Astrocyte (in vitro differentiated cells and primary cell): ENCODE data around the gene KCNG2. TPM values are rescaled to one million over a fixed set of nuclear protein-coding genes. Genes with fewer than 3 reads are reported as not detected.

ENCODE experiments used
- DNase-seq: peaks from one replicate; pipeline ENCODE4 v3.0.0-alpha.2; 2010; ENCODE audit warnings: low read depth
- FAIRE-seq: peaks from 2 replicates; lab custom pipeline; 2011; peaks lifted over from hg19 to GRCh38; lab: Jason Lieb, UNC
- H2AFZ ChIP-seq: 2 replicates; pipeline ENCODE4 v1.6.0; 2012; ENCODE audit warnings: low read depth, low read length, inconsistent platforms
- H3K27ac ChIP-seq: 2 replicates; pipeline ENCODE4 v1.5.1; 2011; ENCODE audit warnings: low read depth, low read length, inconsistent platforms
- H3K27me3 ChIP-seq: 2 replicates; pipeline ENCODE4 v1.6.0; 2011; ENCODE audit warnings: low read length, inconsistent platforms; ENCODE audit not compliant: insufficient read depth
- H3K36me3 ChIP-seq: 2 replicates; pipeline ENCODE4 v1.5.1; 2011; ENCODE audit warnings: low read length, inconsistent platforms; ENCODE audit not compliant: insufficient read depth
- H3K4me1 ChIP-seq: 2 replicates; pipeline ENCODE4 v1.5.1; 2011; ENCODE audit warnings: low read length, inconsistent platforms; ENCODE audit not compliant: insufficient read depth
- H3K4me2 ChIP-seq: 2 replicates; pipeline ENCODE4 v1.6.0; 2012; ENCODE audit warnings: low read length, inconsistent platforms
- H3K4me3 ChIP-seq: 2 replicates; pipeline ENCODE4 v1.5.1; 2011; ENCODE audit warnings: low read depth, mild to moderate bottlenecking, low read length, inconsistent platforms; ENCODE audit not compliant: insufficient read depth
- H3K79me2 ChIP-seq: 2 replicates; pipeline ENCODE4 v1.6.0; 2012; ENCODE audit warnings: mild to moderate bottlenecking, low read length, inconsistent platforms; ENCODE audit not compliant: insufficient read depth
- H3K9ac ChIP-seq: 2 replicates; pipeline ENCODE4 v1.6.0; 2012; ENCODE audit warnings: mild to moderate bottlenecking, low read length, inconsistent platforms
- H3K9me3 ChIP-seq: 2 replicates; pipeline ENCODE4 v1.5.1; 2012; ENCODE audit warnings: low read depth, mild to moderate bottlenecking, low read length, inconsistent platforms; ENCODE audit not compliant: insufficient read depth
- H4K20me1 ChIP-seq: 2 replicates; pipeline ENCODE4 v1.6.0; 2012; ENCODE audit warnings: low read length, inconsistent platforms; ENCODE audit not compliant: insufficient read depth
- H3K27ac Mint-ChIP-seq: one replicate; pipeline ENCODE4 v1.8.0; 2021; ENCODE audit warnings: mild to moderate bottlenecking, mixed read lengths; ENCODE audit not compliant: unreplicated experiment
- H3K27me3 Mint-ChIP-seq: one replicate; pipeline ENCODE4 v1.8.0; 2021; ENCODE audit warnings: low read depth, mixed read lengths; ENCODE audit not compliant: unreplicated experiment
- H3K36me3 Mint-ChIP-seq: one replicate; pipeline ENCODE4 v1.8.0; 2021; ENCODE audit warnings: low read depth, mixed read lengths; ENCODE audit not compliant: unreplicated experiment
- H3K4me1 Mint-ChIP-seq: one replicate; pipeline ENCODE4 v1.8.0; 2021; ENCODE audit warnings: low read depth, mixed read lengths; ENCODE audit not compliant: unreplicated experiment
- H3K4me3 Mint-ChIP-seq: one replicate; pipeline ENCODE4 v1.8.0; 2021; ENCODE audit warnings: mild to moderate bottlenecking, moderate library complexity, mixed read lengths; ENCODE audit not compliant: unreplicated experiment
- H3K9me3 Mint-ChIP-seq: one replicate; pipeline ENCODE4 v1.8.0; 2021; ENCODE audit warnings: mild to moderate bottlenecking, mixed read lengths; ENCODE audit not compliant: unreplicated experiment
- CTCF ChIP-seq: IDR thresholded peaks from 2 replicates; pipeline ENCODE4 v1.5.1; 2011; ENCODE audit warnings: low read depth, mild to moderate bottlenecking, inconsistent platforms, low read length, moderate library complexity; ENCODE audit not compliant: insufficient read depth
- EZH2 ChIP-seq: IDR thresholded peaks from 2 replicates; pipeline ENCODE4 v1.6.1; 2012; ENCODE audit warnings: mild to moderate bottlenecking, low read length, inconsistent platforms; ENCODE audit not compliant: insufficient read depth
- total RNA-seq: library from RNA; stranded (reverse); gene quantifications from 2 replicates; pipeline ENCODE4 v1.2.1, GENCODE V29; 2021

KCNG2 gene
- total RNA-seq, 1 donor from 2014 or later, result 0.16 TPM

GRCh38 chr18:79940126-79940813, 142.5 kb downstream of the KCNG2 start:
- no peaks in the 10 kb centered on the region for H3K27me3 ChIP-seq
- DNase-seq, result no peak
- H3K36me3 ChIP-seq, result peaks cover 8% of the 10 kb centered on the region
- TF ChIP-seq CTCF, result no peak
- no peak for TF ChIP-seq EZH2
- FAIRE-seq, result no peak
- H3K79me2 ChIP-seq, result peaks cover 93% of the 10 kb centered on the region
- H3K4me1 Mint-ChIP-seq, result peaks cover 6% of the 10 kb centered on the region
- H3K4me3 Mint-ChIP-seq, result no peak overlapping the region
- peaks cover 2% of the 10 kb centered on the region for H3K9me3 Mint-ChIP-seq
- no peak overlapping the region for H3K27ac ChIP-seq
- H3K9ac ChIP-seq, result no peak overlapping the region
- H3K4me1 ChIP-seq, result no peaks in the 10 kb centered on the region
- H3K36me3 Mint-ChIP-seq, result peaks cover 32% of the 10 kb centered on the region
- no peak overlapping the region for H2AFZ ChIP-seq
- no peak overlapping the region for H3K27ac Mint-ChIP-seq
- peaks cover 3% of the 10 kb centered on the region for H3K9me3 ChIP-seq
- no peaks in the 10 kb centered on the region for H3K27me3 Mint-ChIP-seq
- peaks cover 86% of the 10 kb centered on the region for H4K20me1 ChIP-seq
- no peak overlapping the region for H3K4me3 ChIP-seq
- H3K4me2 ChIP-seq, result no peak overlapping the region

GRCh38 chr18:79940814-79941472, 143.2 kb downstream of the KCNG2 start:
- H3K4me1 ChIP-seq, result no peaks in the 10 kb centered on the region
- Mint-ChIP-seq H3K9me3 (peaks cover under 1% of the 10 kb centered on the region), H3K27me3 (no peaks in the 10 kb centered on the region), H3K4me1 (peaks cover 6% of the 10 kb centered on the region), H3K27ac (no peak overlapping the region), H3K36me3 (peaks cover 26% of the 10 kb centered on the region), H3K4me3 (no peak overlapping the region)
- no peak overlapping the region for H2AFZ ChIP-seq
- no peak for FAIRE-seq
- no peak overlapping the region for H3K4me2 ChIP-seq
- TF ChIP-seq EZH2 (no peak), CTCF (no peak)
- no peak overlapping the region for H3K9ac ChIP-seq
- no peaks in the 10 kb centered on the region for H3K27me3 ChIP-seq
- no peak overlapping the region for H3K27ac ChIP-seq
- H3K9me3 ChIP-seq, result peaks cover under 1% of the 10 kb centered on the region
- no peak overlapping the region for H3K4me3 ChIP-seq
- peaks cover 6% of the 10 kb centered on the region for H3K36me3 ChIP-seq
- no peak for DNase-seq
- H4K20me1 ChIP-seq, result peaks cover 86% of the 10 kb centered on the region
- H3K79me2 ChIP-seq, result peaks cover 93% of the 10 kb centered on the region
